K562 (cell line): Measurements from ENCODE around the gene ADAM22. TPM values are rescaled to one million over a fixed set of nuclear protein-coding genes. Genes with fewer than 3 reads are reported as not detected.

ENCODE experiments used
- ATAC-seq: fragments of 200-7000 bp; cut with Tn5 transposase; 3 replicates; pipeline ENCODE4 v1.9.1; 2020; ENCODE audit warnings: moderate library complexity
- BruUV-seq: library from RNA; stranded (reverse); fragments of 400-500 nt; replicated peaks from 2 replicates; lab custom pipeline; 2021; lab: Mats Ljungman, UMichigan
- CTCF ChIA-PET: fragments of 300-600 bp; formaldehyde crosslinking; extraction: SDS; loops from one replicate; lab custom pipeline; 2021; ENCODE audit warnings: low intra/inter-chr PET ratio; lab: Yijun Ruan, JAX
- POLR2A ChIA-PET: fragments of 300-600, 350-650 bp; sonication (Branson Sonifier 250); formaldehyde crosslinking; extraction: SDS; loops from one replicate; lab custom pipeline; 2021; ENCODE audit warnings: antibody characterized with exemption, inconsistent platforms; lab: Yijun Ruan, JAX
- DNase-seq, 4 experiments: peaks; one replicate each; pipeline versions ENCODE4 v3.0.0 to v3.0.0-alpha.2; 2011 to 2018; ENCODE audit warnings: low spot score in 3 of 4, mixed read lengths in 3 of 4; ENCODE audit errors: extremely low read depth in 1 of 4
- FAIRE-seq: peaks from 2 replicates; lab custom pipeline; 2011; peaks lifted over from hg19 to GRCh38; lab: Jason Lieb, UNC
- H2AFZ ChIP-seq: 2 replicates; pipeline ENCODE4 v1.6.0; 2011; ENCODE audit warnings: low read depth, low read length, control low read depth, inconsistent platforms
- H3K27ac ChIP-seq: fragments of 200-600 bp; 3 replicates; pipeline ENCODE4 v1.8.0; 2011; ENCODE audit warnings: low read depth, mild to moderate bottlenecking, control low read depth, inconsistent platforms, low read length, moderate library complexity, mixed read lengths; ENCODE audit errors: extremely low read depth
- H3K27me3 ChIP-seq, 2 experiments: fragments of 300-600 bp in 1 of 2; 2 replicates in 1 of 2; 3 replicates in 1 of 2; pipeline versions ENCODE4 v1.6.0 to v1.8.0; 2011; ENCODE audit warnings: inconsistent platforms in 2 of 2, low read length in 2 of 2, mild to moderate bottlenecking in 1 of 2, mixed read lengths in 1 of 2, moderate library complexity in 1 of 2; ENCODE audit not compliant: control insufficient read depth in 2 of 2, insufficient read depth in 2 of 2
- H3K36me3 ChIP-seq: fragments of 300-600 bp; 3 replicates; pipeline ENCODE4 v1.8.0; 2011; ENCODE audit warnings: mild to moderate bottlenecking, low read length, inconsistent platforms; ENCODE audit not compliant: control insufficient read depth, insufficient read depth
- H3K4me1 ChIP-seq, 2 experiments: fragments of 200-600 bp in 1 of 2; replicated peaks in 1 of 2; 2 replicates in 1 of 2; 3 replicates in 1 of 2; pipeline versions ENCODE4 v1.5.1 to v1.8.0; 2011; ENCODE audit warnings: inconsistent platforms in 2 of 2, low read length in 2 of 2, mild to moderate bottlenecking in 1 of 2, mixed read lengths in 1 of 2, moderate library complexity in 1 of 2; ENCODE audit not compliant: control insufficient read depth in 2 of 2, insufficient read depth in 2 of 2
- H3K4me2 ChIP-seq: 2 replicates; pipeline ENCODE4 v1.6.1; 2011; ENCODE audit warnings: low read length, control low read depth, inconsistent platforms, mixed read lengths; ENCODE audit not compliant: insufficient read depth
- H3K4me3 ChIP-seq: fragments of 200-600 bp; sonication (generic), shearing (Covaris generic); 2 replicates; pipeline ENCODE4 v1.5.1; 2016; ENCODE audit warnings: control low read depth, inconsistent platforms
- H3K79me2 ChIP-seq: fragments of 200-600 bp; 3 replicates; pipeline ENCODE4 v1.8.0; 2011; ENCODE audit warnings: low read length, inconsistent platforms; ENCODE audit not compliant: control insufficient read depth, insufficient read depth
- H3K9ac ChIP-seq, 2 experiments: 2 replicates each; pipeline versions ENCODE4 v1.6.0 to v1.6.1; 2011; ENCODE audit warnings: low read depth in 2 of 2, low read length in 2 of 2, control low read depth in 1 of 2, inconsistent platforms in 1 of 2, mild to moderate bottlenecking in 1 of 2, mixed read lengths in 1 of 2; ENCODE audit not compliant: insufficient read depth in 1 of 2
- H3K9me1 ChIP-seq: one replicate; pipeline ENCODE4 v1.6.0; 2011; ENCODE audit warnings: inconsistent platforms, mild to moderate bottlenecking, low read length, moderate library complexity; ENCODE audit not compliant: control insufficient read depth, insufficient read depth
- H3K9me3 ChIP-seq: replicated peaks from 2 replicates; pipeline ENCODE4 v1.5.1; 2011; ENCODE audit warnings: low read depth, low read length, inconsistent platforms; ENCODE audit not compliant: control insufficient read depth, insufficient read depth
- H4K20me1 ChIP-seq: replicated peaks from 2 replicates; pipeline ENCODE4 v1.6.1; 2011; ENCODE audit warnings: low read length, inconsistent platforms, mixed read lengths; ENCODE audit not compliant: control insufficient read depth, insufficient read depth
- CBFA2T3 ChIP-seq: fragments of 450-650 bp; IDR thresholded peaks from 2 replicates; pipeline ENCODE4 v1.6.1; 2017
- FOXK2 ChIP-seq, 2 experiments: fragments of 450-650 bp; IDR thresholded peaks in 1 of 2; conservative IDR thresholded peaks in 1 of 2; 2 replicates each; pipeline ENCODE4 v1.6.1; 2016; ENCODE audit warnings: low read depth in 2 of 2, mild to moderate bottlenecking in 1 of 2
- NFATC3 ChIP-seq: fragments of 450-650 bp; IDR thresholded peaks from 2 replicates; pipeline ENCODE4 v1.6.1; 2017; ENCODE audit warnings: mild to moderate bottlenecking
- POLR2A ChIP-seq: fragments of 450-650 bp; conservative IDR thresholded peaks from 2 replicates; pipeline ENCODE4 v1.6.1; 2016
- POLR2AphosphoS2 ChIP-seq: IDR thresholded peaks from 2 replicates; pipeline ENCODE4 v1.6.1; 2012; ENCODE audit warnings: low read length, improper control_type of control experiment
- SMARCC2 ChIP-seq: fragments of 450-650 bp; IDR thresholded peaks from 2 replicates; pipeline ENCODE4 v1.6.1; 2017; ENCODE audit warnings: antibody characterized with exemption, moderate library complexity, mild to moderate bottlenecking, low read depth
- SRSF3 ChIP-seq: fragments of 200-400 bp; formaldehyde crosslinking; IDR thresholded peaks from 2 replicates; pipeline ENCODE4 v1.6.1; 2016; ENCODE audit warnings: mild to moderate bottlenecking, low read length, moderate library complexity; ENCODE audit not compliant: insufficient read depth
- SRSF7 ChIP-seq: fragments of 200-400 bp; formaldehyde crosslinking; optimal IDR thresholded peaks from 2 replicates; pipeline ENCODE3; 2017; ENCODE audit warnings: mild to moderate bottlenecking, low read depth, low read length
- TCF7 ChIP-seq: sonication (generic); IDR thresholded peaks from 2 replicates; pipeline ENCODE4 v1.6.1; 2016; ENCODE audit warnings: antibody characterized with exemption, borderline replicate concordance
- TEAD1 ChIP-seq, 2 experiments: fragments of 450-650 bp in 1 of 2; sonication (generic) in 1 of 2; formaldehyde crosslinking; IDR thresholded peaks; 2 replicates each; pipeline versions ENCODE4 v1.4.0 to v1.8.0; 2020 to 2022; ENCODE audit warnings: mild to moderate bottlenecking in 2 of 2, missing genetic modification reagents in 1 of 2
- ZEB2 ChIP-seq: fragments of 450-650 bp; IDR thresholded peaks from 2 replicates; pipeline ENCODE4 v1.6.1; 2016
- ZNF165 ChIP-seq: fragments of 250-450 bp; sonication (Bioruptor Pico); IDR thresholded peaks from 2 replicates; pipeline ENCODE4 v1.4.0; 2020; ENCODE audit warnings: borderline replicate concordance
- ZSCAN32 ChIP-seq: fragments of 450-650 bp; formaldehyde crosslinking; IDR thresholded peaks from 2 replicates; pipeline ENCODE4 v1.4.0; 2020; ENCODE audit warnings: mild to moderate bottlenecking, moderate library complexity
- WGBS: fragments of 100-300 bp; shearing (Covaris generic); methylation state at CpG from one replicate; pipeline ENCODE4 v1.1.6; 2016; ENCODE audit warnings: low coverage, mixed read lengths; ENCODE audit not compliant: insufficient coverage; ENCODE audit errors: missing lambda C conversion rate; 5-methylcytosine and 5-hydroxymethylcytosine counted together
- in situ Hi-C: fragments of 300-500 bp; cut with MboI; formaldehyde crosslinking; loops from 4 replicates; pipeline ENCODE4 v1.15.0; 2018; ENCODE audit warnings: inconsistent platforms, mixed read lengths
- intact Hi-C: fragments of 100-400 bp; cut with micrococcal nuclease; formaldehyde crosslinking; loops from 2 replicates; pipeline ENCODE4 v1.14.2; 2022
- polyA plus RNA-seq, 8 experiments: library from polyadenylated mRNA; depleted of rRNA in 4 of 8; stranded (reverse) in 5 of 8; unstranded in 3 of 8; fragments of >200 nt; fragmentation: Nextera tagmentation in 2 of 8; fragmentation: Illumina TruSeq in 1 of 8; extraction: Ambion mirVana in 2 of 8; extraction: Trizol in 1 of 8; gene quantifications; 2 replicates each; pipeline versions ENCODE4 v1.2.1 to v1.2.3, GENCODE V29; 2011 to 2014; ENCODE audit warnings: inconsistent platforms in 1 of 8, missing spikeins in 1 of 8
- total RNA-seq, 7 experiments: library from RNA; depleted of rRNA in 6 of 7; stranded (reverse); fragments of >200 nt in 6 of 7; fragmentation: Illumina TruSeq in 2 of 7; extraction: Trizol in 2 of 7; gene quantifications; 2 replicates each; pipeline versions ENCODE4 v1.2.1 to v1.2.3, GENCODE V29; 2011 to 2021; ENCODE audit warnings: low replicate concordance in 1 of 7
- TF ChIP-seq, protein P1 (sequence below): sonication (generic); formaldehyde crosslinking; IDR thresholded peaks from 2 replicates; pipeline ENCODE4 v1.8.1; 2022; ENCODE audit warnings: missing genetic modification reagents
- TF ChIP-seq, protein P2 (sequence below): fragments of 250-450 bp; sonication (Bioruptor Pico); IDR thresholded peaks from 2 replicates; pipeline ENCODE4 v1.8.0; 2022; ENCODE audit warnings: inconsistent platforms

Gene ADAM22
- total and polyA plus RNA-seq, 9 of the 15 experiments (the other 6 are each of a cell fraction or from before 2014, with no cell fraction given) = 0.01 to 0.58 (median 0.18) TPM

DNA sequence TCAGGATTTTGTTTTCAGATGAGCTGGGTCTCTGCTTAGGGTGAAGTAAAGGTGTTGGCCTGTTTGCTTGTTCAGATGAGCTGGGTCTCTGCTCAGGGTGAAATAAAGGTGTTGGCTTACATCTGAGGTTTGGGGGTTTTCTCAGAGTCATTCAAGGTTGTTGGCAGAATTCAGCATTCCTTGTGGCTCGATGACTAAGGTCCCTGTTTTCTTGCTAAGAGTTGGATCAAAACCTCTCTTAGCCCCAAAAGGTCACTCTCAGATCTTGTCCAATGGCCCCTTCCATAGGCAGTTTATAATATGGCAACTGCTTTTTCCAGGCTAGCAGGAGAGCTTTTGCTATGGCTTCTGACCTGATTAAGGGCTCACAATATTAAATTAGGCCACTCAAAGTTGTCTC lies 106.6 kb downstream of the ADAM22 start:
- H3K9me1 ChIP-seq = no peaks in the 10 kb centered on the region
- TF ChIP-seq TCF7 = no peak
- no peak for TF ChIP-seq POLR2AphosphoS2
- TF ChIP-seq SMARCC2 = no peak
- no peak for TF ChIP-seq ZSCAN32 (CRISPR knock-in tag)
- TF ChIP-seq ZEB2 = no peak
- TF ChIP-seq SRSF3 = no peak
- TF ChIP-seq POLR2A = no peak
- TF ChIP-seq ZNF165 (CRISPR knock-in tag) = no peak
- TF ChIP-seq CBFA2T3 = no peak
- no peak for TF ChIP-seq NFATC3
- TF ChIP-seq, protein P1, sequence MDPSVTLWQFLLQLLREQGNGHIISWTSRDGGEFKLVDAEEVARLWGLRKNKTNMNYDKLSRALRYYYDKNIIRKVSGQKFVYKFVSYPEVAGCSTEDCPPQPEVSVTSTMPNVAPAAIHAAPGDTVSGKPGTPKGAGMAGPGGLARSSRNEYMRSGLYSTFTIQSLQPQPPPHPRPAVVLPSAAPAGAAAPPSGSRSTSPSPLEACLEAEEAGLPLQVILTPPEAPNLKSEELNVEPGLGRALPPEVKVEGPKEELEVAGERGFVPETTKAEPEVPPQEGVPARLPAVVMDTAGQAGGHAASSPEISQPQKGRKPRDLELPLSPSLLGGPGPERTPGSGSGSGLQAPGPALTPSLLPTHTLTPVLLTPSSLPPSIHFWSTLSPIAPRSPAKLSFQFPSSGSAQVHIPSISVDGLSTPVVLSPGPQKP = no peak
- TF ChIP-seq TEAD1 (CRISPR knock-in tag; IDR thresholded peaks at IDR 0.05) = no peak
- TF ChIP-seq, protein P2, sequence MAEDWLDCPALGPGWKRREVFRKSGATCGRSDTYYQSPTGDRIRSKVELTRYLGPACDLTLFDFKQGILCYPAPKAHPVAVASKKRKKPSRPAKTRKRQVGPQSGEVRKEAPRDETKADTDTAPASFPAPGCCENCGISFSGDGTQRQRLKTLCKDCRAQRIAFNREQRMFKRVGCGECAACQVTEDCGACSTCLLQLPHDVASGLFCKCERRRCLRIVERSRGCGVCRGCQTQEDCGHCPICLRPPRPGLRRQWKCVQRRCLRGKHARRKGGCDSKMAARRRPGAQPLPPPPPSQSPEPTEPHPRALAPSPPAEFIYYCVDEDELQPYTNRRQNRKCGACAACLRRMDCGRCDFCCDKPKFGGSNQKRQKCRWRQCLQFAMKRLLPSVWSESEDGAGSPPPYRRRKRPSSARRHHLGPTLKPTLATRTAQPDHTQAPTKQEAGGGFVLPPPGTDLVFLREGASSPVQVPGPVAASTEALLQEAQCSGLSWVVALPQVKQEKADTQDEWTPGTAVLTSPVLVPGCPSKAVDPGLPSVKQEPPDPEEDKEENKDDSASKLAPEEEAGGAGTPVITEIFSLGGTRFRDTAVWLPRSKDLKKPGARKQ (CRISPR knock-in tag) = no peak
- no peak for TF ChIP-seq SRSF7
- TF ChIP-seq FOXK2 (conservative IDR thresholded peaks at IDR 0.05 in 1 of 2, IDR thresholded peaks at IDR 0.05 in 1 of 2; ENCODE audit: low read depth in 2 of 2) = no peak
- TF ChIP-seq, all 486 proteins: peak for 0
- Histone ChIP-seq H3K79me2 (no peaks in the 10 kb centered on the region), H2AFZ (no peak overlapping the region), H3K27me3 (no peaks in the 10 kb centered on the region), H3K4me1 (no peaks in the 10 kb centered on the region), H3K27ac (no peak overlapping the region), H4K20me1 (no peaks in the 10 kb centered on the region), H3K36me3 (no peaks in the 10 kb centered on the region), H3K4me3 (no peak overlapping the region), H3K4me2 (no peak overlapping the region), H3K9me3 (no peaks in the 10 kb centered on the region), H3K9ac (no peak overlapping the region)
- ChIA-PET CTCF (no interaction called here), POLR2A (no interaction called here)
- BruUV-seq = no TSS peak
- WGBS = 9% methylated on average over 1 of the region's 1 CpG
- DNase-seq (no peak), FAIRE-seq (no peak), ATAC-seq (no peak)
- in situ Hi-C loops (no loop called here), intact Hi-C loops (no loop called here)
